Astrocyte (in vitro differentiated cells and primary cell): ENCODE results near the gene PIGU. TPM values are rescaled to one million over a fixed set of nuclear protein-coding genes. Genes with fewer than 3 reads are reported as not detected.

Experiments
- DNase-seq: peaks from one replicate; pipeline ENCODE4 v3.0.0-alpha.2; 2010; ENCODE audit warnings: low read depth
- FAIRE-seq: peaks from 2 replicates; lab custom pipeline; 2011; peaks lifted over from hg19 to GRCh38; lab: Jason Lieb, UNC
- H2AFZ ChIP-seq: 2 replicates; pipeline ENCODE4 v1.6.0; 2012; ENCODE audit warnings: low read depth, low read length, inconsistent platforms
- H3K27ac ChIP-seq: 2 replicates; pipeline ENCODE4 v1.5.1; 2011; ENCODE audit warnings: low read depth, low read length, inconsistent platforms
- H3K27me3 ChIP-seq: 2 replicates; pipeline ENCODE4 v1.6.0; 2011; ENCODE audit warnings: low read length, inconsistent platforms; ENCODE audit not compliant: insufficient read depth
- H3K36me3 ChIP-seq: 2 replicates; pipeline ENCODE4 v1.5.1; 2011; ENCODE audit warnings: low read length, inconsistent platforms; ENCODE audit not compliant: insufficient read depth
- H3K4me1 ChIP-seq: 2 replicates; pipeline ENCODE4 v1.5.1; 2011; ENCODE audit warnings: low read length, inconsistent platforms; ENCODE audit not compliant: insufficient read depth
- H3K4me2 ChIP-seq: 2 replicates; pipeline ENCODE4 v1.6.0; 2012; ENCODE audit warnings: low read length, inconsistent platforms
- H3K4me3 ChIP-seq: 2 replicates; pipeline ENCODE4 v1.5.1; 2011; ENCODE audit warnings: low read depth, mild to moderate bottlenecking, low read length, inconsistent platforms; ENCODE audit not compliant: insufficient read depth
- H3K79me2 ChIP-seq: 2 replicates; pipeline ENCODE4 v1.6.0; 2012; ENCODE audit warnings: mild to moderate bottlenecking, low read length, inconsistent platforms; ENCODE audit not compliant: insufficient read depth
- H3K9ac ChIP-seq: 2 replicates; pipeline ENCODE4 v1.6.0; 2012; ENCODE audit warnings: mild to moderate bottlenecking, low read length, inconsistent platforms
- H3K9me3 ChIP-seq: 2 replicates; pipeline ENCODE4 v1.5.1; 2012; ENCODE audit warnings: low read depth, mild to moderate bottlenecking, low read length, inconsistent platforms; ENCODE audit not compliant: insufficient read depth
- H4K20me1 ChIP-seq: 2 replicates; pipeline ENCODE4 v1.6.0; 2012; ENCODE audit warnings: low read length, inconsistent platforms; ENCODE audit not compliant: insufficient read depth
- H3K27ac Mint-ChIP-seq: one replicate; pipeline ENCODE4 v1.8.0; 2021; ENCODE audit warnings: mild to moderate bottlenecking, mixed read lengths; ENCODE audit not compliant: unreplicated experiment
- H3K27me3 Mint-ChIP-seq: one replicate; pipeline ENCODE4 v1.8.0; 2021; ENCODE audit warnings: low read depth, mixed read lengths; ENCODE audit not compliant: unreplicated experiment
- H3K36me3 Mint-ChIP-seq: one replicate; pipeline ENCODE4 v1.8.0; 2021; ENCODE audit warnings: low read depth, mixed read lengths; ENCODE audit not compliant: unreplicated experiment
- H3K4me1 Mint-ChIP-seq: one replicate; pipeline ENCODE4 v1.8.0; 2021; ENCODE audit warnings: low read depth, mixed read lengths; ENCODE audit not compliant: unreplicated experiment
- H3K4me3 Mint-ChIP-seq: one replicate; pipeline ENCODE4 v1.8.0; 2021; ENCODE audit warnings: mild to moderate bottlenecking, moderate library complexity, mixed read lengths; ENCODE audit not compliant: unreplicated experiment
- H3K9me3 Mint-ChIP-seq: one replicate; pipeline ENCODE4 v1.8.0; 2021; ENCODE audit warnings: mild to moderate bottlenecking, mixed read lengths; ENCODE audit not compliant: unreplicated experiment
- CTCF ChIP-seq: IDR thresholded peaks from 2 replicates; pipeline ENCODE4 v1.5.1; 2011; ENCODE audit warnings: low read depth, mild to moderate bottlenecking, inconsistent platforms, low read length, moderate library complexity; ENCODE audit not compliant: insufficient read depth
- EZH2 ChIP-seq: IDR thresholded peaks from 2 replicates; pipeline ENCODE4 v1.6.1; 2012; ENCODE audit warnings: mild to moderate bottlenecking, low read length, inconsistent platforms; ENCODE audit not compliant: insufficient read depth
- total RNA-seq: library from RNA; stranded (reverse); gene quantifications from 2 replicates; pipeline ENCODE4 v1.2.1, GENCODE V29; 2021

PIGU gene
- total RNA-seq, 1 donor from 2014 or later, result 16.7 TPM

GRCh38 chr20:34517114-34517505 lies 159.8 kb downstream of the PIGU start:
- H3K36me3 ChIP-seq, result peaks cover 7% of the 10 kb centered on the region
- no peaks in the 10 kb centered on the region for H3K9me3 Mint-ChIP-seq
- H3K4me3 ChIP-seq, result peak overlapping the region; percentile 92
- H3K27ac Mint-ChIP-seq, result peak overlapping the region; percentile 97
- H4K20me1 ChIP-seq, result peaks cover 47% of the 10 kb centered on the region
- peaks cover 5% of the 10 kb centered on the region for H3K4me1 Mint-ChIP-seq
- peaks cover 19% of the 10 kb centered on the region for H3K4me1 ChIP-seq
- H3K27me3 Mint-ChIP-seq, result no peaks in the 10 kb centered on the region
- H3K79me2 ChIP-seq, result peaks cover 56% of the 10 kb centered on the region
- peaks cover 13% of the 10 kb centered on the region for H3K36me3 Mint-ChIP-seq
- peak overlapping the region; percentile 94 for H3K4me3 Mint-ChIP-seq
- DNase-seq (no peak), FAIRE-seq (no peak)
- H3K9me3 ChIP-seq, result no peaks in the 10 kb centered on the region
- peak overlapping the region; percentile 91 for H3K4me2 ChIP-seq
- peak overlapping the region; percentile 93 for H3K9ac ChIP-seq
- no peaks in the 10 kb centered on the region for H3K27me3 ChIP-seq
- peak overlapping the region; percentile 89 for H3K27ac ChIP-seq
- H2AFZ ChIP-seq, result no peak overlapping the region
- no peak for TF ChIP-seq EZH2

- H3K36me3 ChIP-seq, result peaks cover 7% of the 10 kb centered on the region
- Mint-ChIP-seq H3K27me3 (no peaks in the 10 kb centered on the region), H3K9me3 (no peaks in the 10 kb centered on the region), H3K4me1 (peaks cover 5% of the 10 kb centered on the region), H3K4me3 (peak within 1 kb of the TSS; percentile 94), H3K27ac (peak within 1 kb of the TSS; percentile 97), H3K36me3 (peaks cover 12% of the 10 kb centered on the region)
- peaks cover 19% of the 10 kb centered on the region for H3K4me1 ChIP-seq
- DNase-seq, result peak; percentile 91
- peaks cover 41% of the 10 kb centered on the region for H4K20me1 ChIP-seq
- peak within 1 kb of the TSS; percentile 91 for H3K4me2 ChIP-seq
- FAIRE-seq, result no peak
- H3K9ac ChIP-seq, result peak within 1 kb of the TSS; percentile 93
- H3K27ac ChIP-seq, result peak within 1 kb of the TSS; percentile 89
- H2AFZ ChIP-seq, result peak within 1 kb of the TSS; percentile 44
- H3K9me3 ChIP-seq, result no peaks in the 10 kb centered on the region
- H3K27me3 ChIP-seq, result no peaks in the 10 kb centered on the region
- no peak for TF ChIP-seq EZH2
- TF ChIP-seq CTCF, result no peak
- peak within 1 kb of the TSS; percentile 92 for H3K4me3 ChIP-seq
- peaks cover 50% of the 10 kb centered on the region for H3K79me2 ChIP-seq
Observed at GRCh38 chr20:34516247-34517113, 160.4 kb downstream of the PIGU start, which contains the start of gene DYNLRB1. Gene DYNLRB1 (plus strand): TSS chr20:34516422. CDS start chr20:34516459, 37 bp downstream.

GRCh38 chr20:34515484-34516246 lies 161.2 kb downstream of the PIGU start:
- Mint-ChIP-seq H3K36me3 (peaks cover 12% of the 10 kb centered on the region), H3K9me3 (no peaks in the 10 kb centered on the region), H3K4me3 (peak overlapping the region; percentile 94), H3K27ac (peak overlapping the region; percentile 97), H3K4me1 (peaks cover 8% of the 10 kb centered on the region), H3K27me3 (no peaks in the 10 kb centered on the region)
- Histone ChIP-seq H3K4me1 (peaks cover 19% of the 10 kb centered on the region), H4K20me1 (peaks cover 33% of the 10 kb centered on the region), H3K27me3 (no peaks in the 10 kb centered on the region), H3K36me3 (peaks cover 5% of the 10 kb centered on the region), H3K9me3 (no peaks in the 10 kb centered on the region), H2AFZ (no peak overlapping the region), H3K9ac (peak overlapping the region; percentile 93), H3K4me2 (peak overlapping the region; percentile 91), H3K79me2 (peaks cover 42% of the 10 kb centered on the region), H3K27ac (peak overlapping the region; percentile 89), H3K4me3 (peak overlapping the region; percentile 92)
- no peak for FAIRE-seq
- no peak for TF ChIP-seq CTCF
- no peak for TF ChIP-seq EZH2
- DNase-seq, result peak; percentile 42
